OCI-LY3 (cell line): ENCODE measurements around the gene SLC2A14.
"Not testable (repeated sequence)": the region's sequence is repeated elsewhere in the genome, so short reads cannot be mapped to it uniquely, and the experiment has no call there.

Experiments used
- H2AFZ ChIP-seq: fragments of 200-600, 300-600 bp; shearing (Covaris generic); 2 replicates; pipeline ENCODE4 v1.6.0; 2014; ENCODE audit warnings: antibody characterized with exemption, low read depth, low read length
- H3K27ac ChIP-seq: fragments of 200-600, 300-600 bp; sonication (generic); 2 replicates; pipeline ENCODE4 v1.5.1; 2014; ENCODE audit warnings: mild to moderate bottlenecking, low read length, moderate library complexity, mixed read lengths
- H3K27me3 ChIP-seq: fragments of 200-600, 300-600 bp; sonication (generic); 2 replicates; pipeline ENCODE4 v1.6.1; 2014; ENCODE audit warnings: low read depth, low read length, mixed read lengths
- H3K36me3 ChIP-seq: fragments of 200-600, 300-600 bp; sonication (generic); replicated peaks from 2 replicates; pipeline ENCODE3; 2014; ENCODE audit warnings: low read depth, low read length, mixed read lengths
- H3K4me1 ChIP-seq: fragments of 300-600, 200-600 bp; sonication (generic); 2 replicates; pipeline ENCODE4 v1.6.1; 2014; ENCODE audit warnings: low read length, mixed read lengths
- H3K4me2 ChIP-seq: fragments of 200-600, 300-600 bp; sonication (generic); 2 replicates; pipeline ENCODE4 v1.6.1; 2014; ENCODE audit warnings: low read length, mixed read lengths
- H3K4me3 ChIP-seq: fragments of 300-600, 200-600 bp; sonication (generic); 2 replicates; pipeline ENCODE4 v1.5.1; 2014; ENCODE audit warnings: antibody characterized with exemption, mild to moderate bottlenecking, low read length, moderate library complexity
- H3K79me2 ChIP-seq: fragments of 300-600, 200-600 bp; shearing (Covaris generic); 2 replicates; pipeline ENCODE4 v1.6.1; 2014; ENCODE audit warnings: mild to moderate bottlenecking, low read length, mixed read lengths
- H3K9ac ChIP-seq: fragments of 300-600, 200-600 bp; shearing (Covaris generic); 2 replicates; pipeline ENCODE4 v1.6.0; 2014; ENCODE audit warnings: mild to moderate bottlenecking, low read length, moderate library complexity
- H3K9me3 ChIP-seq: fragments of 200-600, 300-600 bp; shearing (Covaris generic); 2 replicates; pipeline ENCODE4 v1.6.1; 2014; ENCODE audit warnings: low read length, mixed read lengths; ENCODE audit not compliant: insufficient read depth
- H4K20me1 ChIP-seq: fragments of 200-600, 300-600 bp; sonication (generic); 2 replicates; pipeline ENCODE4 v1.6.1; 2016; ENCODE audit warnings: low read length, mixed read lengths; ENCODE audit not compliant: insufficient read depth
- EZH2phosphoT487 ChIP-seq: fragments of 200-600 bp; shearing (Covaris generic); IDR thresholded peaks from 2 replicates; pipeline ENCODE4 v1.6.1; 2018; ENCODE audit warnings: antibody characterized with exemption, mixed run types, low read depth
- TF ChIP-seq, protein P1 (sequence below): fragments of 200-600, 300-600 bp; sonication (generic); IDR thresholded peaks from 2 replicates; pipeline ENCODE4 v1.5.1; 2014; ENCODE audit warnings: antibody characterized with exemption, low read length, low read depth

SLC2A14 gene

DNA sequence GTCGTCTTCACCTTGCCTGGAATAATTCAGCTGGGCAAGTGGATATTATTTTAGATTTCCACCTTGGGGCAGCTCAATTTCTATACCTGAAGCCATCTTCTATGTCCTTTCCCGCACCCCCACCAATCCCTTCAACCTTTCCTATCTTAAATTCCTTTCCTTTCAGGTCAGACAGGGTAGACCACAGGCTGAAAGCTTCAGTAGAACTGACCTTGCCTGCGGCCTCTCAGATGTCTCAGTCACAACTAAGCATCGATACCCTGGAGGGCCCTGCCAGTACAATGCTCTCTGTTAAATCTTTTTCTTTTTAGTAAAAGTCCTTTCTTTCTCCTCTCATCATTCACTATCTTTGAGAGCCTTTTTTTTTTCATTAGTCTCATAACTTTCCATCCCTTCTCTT, 38.9 kb downstream of the SLC2A14 start:
- H4K20me1 ChIP-seq, result no peaks in the 10 kb centered on the region
- no peak overlapping the region for H3K27ac ChIP-seq
- no peaks in the 10 kb centered on the region for H3K36me3 ChIP-seq
- H3K9me3 ChIP-seq, result no peaks in the 10 kb centered on the region
- H3K27me3 ChIP-seq, result no peaks in the 10 kb centered on the region
- H3K4me1 ChIP-seq, result no peaks in the 10 kb centered on the region
- no peaks in the 10 kb centered on the region for H3K79me2 ChIP-seq
- H3K4me3 ChIP-seq, result no peak overlapping the region
- no peak overlapping the region for H3K9ac ChIP-seq
- H2AFZ ChIP-seq, result no peak overlapping the region
- no peak for TF ChIP-seq EZH2phosphoT487
- H3K4me2 ChIP-seq, result no peak overlapping the region

DNA sequence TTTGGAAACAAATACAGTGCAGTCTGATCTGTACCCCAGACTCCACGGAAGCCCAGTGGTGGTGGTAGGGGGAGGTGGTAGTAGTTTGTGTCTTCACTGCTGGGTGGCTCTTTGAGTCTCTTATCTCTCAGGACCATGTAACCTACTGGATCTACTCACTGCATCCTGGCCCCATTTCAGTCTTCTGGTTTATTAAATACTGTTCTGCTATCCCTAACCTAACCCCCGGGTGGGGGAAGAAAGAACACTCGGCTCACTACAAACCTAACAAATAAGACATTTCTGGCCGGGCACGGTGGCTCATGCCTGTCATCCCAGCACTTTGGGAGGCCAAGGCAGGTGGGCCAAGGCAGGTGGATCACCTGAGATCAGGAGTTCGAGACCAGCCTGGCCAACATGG, 39.5 kb downstream of the SLC2A14 start:
- H3K36me3 ChIP-seq, H3K27ac ChIP-seq, H2AFZ ChIP-seq, H3K79me2 ChIP-seq, H3K4me1 ChIP-seq, H3K27me3 ChIP-seq, H3K9ac ChIP-seq, H3K4me3 ChIP-seq, H3K9me3 ChIP-seq, H4K20me1 ChIP-seq, H3K4me2 ChIP-seq: not testable (repeated sequence)

DNA sequence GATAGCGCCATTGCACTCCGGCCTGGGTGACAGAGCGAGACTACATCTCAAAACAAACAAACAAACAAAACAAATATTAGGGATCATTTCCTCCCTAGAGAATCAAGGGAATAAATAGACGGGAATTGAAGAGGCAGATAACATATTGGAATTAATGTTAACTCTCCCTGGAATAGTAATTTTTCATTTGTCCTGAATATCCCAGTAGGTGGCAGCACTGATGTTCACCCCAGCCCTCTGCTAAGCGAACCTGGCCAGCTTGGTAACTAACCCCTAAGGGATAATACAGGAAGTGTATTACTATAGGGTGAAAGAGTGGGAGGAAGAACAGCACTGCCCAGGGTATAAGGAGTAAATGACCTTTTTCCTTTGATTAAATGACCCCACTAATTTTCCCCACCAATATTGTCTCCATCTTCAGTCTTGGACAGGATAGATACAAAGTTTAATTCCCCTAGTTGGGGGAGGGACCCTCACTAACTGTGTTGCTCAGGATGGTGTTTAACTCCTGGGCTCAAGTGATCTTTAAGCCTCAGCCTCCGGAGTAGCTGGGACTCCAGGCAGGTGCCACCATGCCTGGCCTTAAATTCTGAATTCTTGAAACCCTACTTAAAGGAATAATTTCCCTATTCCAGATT, 40.5 kb downstream of the SLC2A14 start:
- H3K27ac ChIP-seq, result no peak overlapping the region
- no peak overlapping the region for H3K4me3 ChIP-seq
- H3K9me3 ChIP-seq, result no peaks in the 10 kb centered on the region
- H3K4me2 ChIP-seq, result peak overlapping the region; percentile 25; the same call in 1 of the 2 replicates
- no peaks in the 10 kb centered on the region for H3K79me2 ChIP-seq
- no peak overlapping the region for H3K9ac ChIP-seq
- H3K27me3 ChIP-seq, result no peaks in the 10 kb centered on the region
- TF ChIP-seq EZH2phosphoT487, result no peak
- TF ChIP-seq, protein P1, sequence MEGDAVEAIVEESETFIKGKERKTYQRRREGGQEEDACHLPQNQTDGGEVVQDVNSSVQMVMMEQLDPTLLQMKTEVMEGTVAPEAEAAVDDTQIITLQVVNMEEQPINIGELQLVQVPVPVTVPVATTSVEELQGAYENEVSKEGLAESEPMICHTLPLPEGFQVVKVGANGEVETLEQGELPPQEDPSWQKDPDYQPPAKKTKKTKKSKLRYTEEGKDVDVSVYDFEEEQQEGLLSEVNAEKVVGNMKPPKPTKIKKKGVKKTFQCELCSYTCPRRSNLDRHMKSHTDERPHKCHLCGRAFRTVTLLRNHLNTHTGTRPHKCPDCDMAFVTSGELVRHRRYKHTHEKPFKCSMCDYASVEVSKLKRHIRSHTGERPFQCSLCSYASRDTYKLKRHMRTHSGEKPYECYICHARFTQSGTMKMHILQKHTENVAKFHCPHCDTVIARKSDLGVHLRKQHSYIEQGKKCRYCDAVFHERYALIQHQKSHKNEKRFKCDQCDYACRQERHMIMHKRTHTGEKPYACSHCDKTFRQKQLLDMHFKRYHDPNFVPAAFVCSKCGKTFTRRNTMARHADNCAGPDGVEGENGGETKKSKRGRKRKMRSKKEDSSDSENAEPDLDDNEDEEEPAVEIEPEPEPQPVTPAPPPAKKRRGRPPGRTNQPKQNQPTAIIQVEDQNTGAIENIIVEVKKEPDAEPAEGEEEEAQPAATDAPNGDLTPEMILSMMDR, result peak; percentile 63
- H3K36me3 ChIP-seq, result no peaks in the 10 kb centered on the region
- no peaks in the 10 kb centered on the region for H3K4me1 ChIP-seq
- peak overlapping the region; percentile 75; the same call in 1 of the 2 replicates for H2AFZ ChIP-seq
- no peaks in the 10 kb centered on the region for H4K20me1 ChIP-seq

DNA sequence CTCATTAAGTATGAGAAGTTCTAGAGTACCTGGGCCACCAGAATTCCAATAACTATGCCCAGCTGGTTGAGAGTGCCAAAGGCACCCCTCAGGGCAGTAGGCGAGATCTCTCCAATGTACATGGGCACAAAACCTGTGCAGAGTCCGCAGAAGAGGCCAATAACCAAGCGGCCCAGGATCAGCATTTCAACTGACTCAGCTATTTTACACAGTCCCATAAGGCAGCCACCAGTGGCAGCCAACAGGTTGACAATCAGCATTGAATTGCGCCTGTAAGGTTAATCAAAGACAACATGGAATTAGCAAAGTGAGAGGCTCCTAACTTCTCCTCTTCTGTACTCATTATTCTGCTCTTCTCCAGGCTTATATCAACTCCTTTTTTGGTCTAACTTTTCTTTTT, 43.0 kb downstream of the SLC2A14 start:
- not testable (repeated sequence) for H3K36me3 ChIP-seq, H4K20me1 ChIP-seq, H3K4me3 ChIP-seq, H3K27me3 ChIP-seq, H3K4me1 ChIP-seq, H3K9me3 ChIP-seq, H3K79me2 ChIP-seq, H2AFZ ChIP-seq, H3K9ac ChIP-seq, H3K4me2 ChIP-seq, H3K27ac ChIP-seq

DNA sequence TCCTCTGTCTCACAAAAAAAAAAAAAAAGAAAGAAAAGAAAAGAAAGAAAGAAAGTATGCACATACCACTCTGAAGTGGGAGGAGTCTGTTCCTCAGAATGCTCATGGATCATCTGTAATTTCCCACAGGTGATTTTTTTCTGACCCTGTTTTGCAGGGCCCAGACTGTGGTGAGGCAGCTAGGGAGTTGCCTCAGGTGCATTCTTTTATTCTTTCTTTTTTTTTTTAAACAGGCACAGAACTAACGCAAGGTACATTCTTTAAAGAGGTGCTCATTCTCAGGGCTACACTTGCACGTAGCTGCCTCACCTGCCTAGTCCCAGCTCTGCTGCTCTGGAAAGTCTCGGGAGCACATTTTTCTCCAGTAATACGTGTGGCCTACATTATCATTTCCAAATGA, 47.0 kb downstream of the SLC2A14 start:
- H3K4me1 ChIP-seq, H4K20me1 ChIP-seq, H3K9me3 ChIP-seq, H3K36me3 ChIP-seq, H3K27ac ChIP-seq, H3K27me3 ChIP-seq, H3K4me2 ChIP-seq, H3K9ac ChIP-seq, H2AFZ ChIP-seq, H3K4me3 ChIP-seq, H3K79me2 ChIP-seq: not testable (repeated sequence)

DNA sequence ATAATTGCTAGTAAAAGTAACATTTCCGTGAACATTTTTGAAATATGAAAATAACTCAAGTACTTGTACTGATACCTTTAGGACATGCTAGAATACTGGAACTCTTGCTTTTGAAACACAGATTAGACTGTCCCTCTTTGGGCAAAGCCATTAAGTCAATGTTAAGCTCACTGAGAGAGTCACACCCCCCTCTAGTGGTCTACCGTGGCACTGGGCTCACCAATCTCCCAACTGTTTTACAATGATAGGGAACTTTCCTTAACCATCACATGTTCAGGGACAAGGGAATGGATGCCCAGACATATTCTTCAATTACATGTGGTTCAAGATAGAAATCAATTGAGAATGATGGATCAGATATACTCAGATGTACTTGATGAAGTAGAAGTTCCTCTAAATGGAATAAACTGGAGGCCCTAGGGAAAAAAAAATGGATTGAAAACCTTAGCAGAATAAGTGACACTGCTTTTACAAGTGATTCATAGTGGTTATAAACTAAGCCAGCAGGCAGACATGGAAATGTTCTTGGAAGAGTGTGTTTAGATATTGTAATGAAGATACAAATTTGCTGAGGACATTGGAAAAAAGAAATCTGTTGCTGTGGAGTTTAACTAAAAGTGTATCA, 65.7 kb downstream of the SLC2A14 start:
- no peak for TF ChIP-seq EZH2phosphoT487
- TF ChIP-seq, protein P1, result peak; percentile 97
- no peaks in the 10 kb centered on the region for H3K9me3 ChIP-seq
- no peaks in the 10 kb centered on the region for H3K27me3 ChIP-seq
- H3K4me1 ChIP-seq, result no peaks in the 10 kb centered on the region
- H4K20me1 ChIP-seq, result no peaks in the 10 kb centered on the region
- no peak overlapping the region for H3K9ac ChIP-seq
- no peak overlapping the region for H3K4me3 ChIP-seq
- H3K36me3 ChIP-seq, result no peaks in the 10 kb centered on the region
- H3K79me2 ChIP-seq, result no peaks in the 10 kb centered on the region
- no peak overlapping the region for H3K27ac ChIP-seq
- H2AFZ ChIP-seq, result no peak overlapping the region
- no peak overlapping the region for H3K4me2 ChIP-seq

DNA sequence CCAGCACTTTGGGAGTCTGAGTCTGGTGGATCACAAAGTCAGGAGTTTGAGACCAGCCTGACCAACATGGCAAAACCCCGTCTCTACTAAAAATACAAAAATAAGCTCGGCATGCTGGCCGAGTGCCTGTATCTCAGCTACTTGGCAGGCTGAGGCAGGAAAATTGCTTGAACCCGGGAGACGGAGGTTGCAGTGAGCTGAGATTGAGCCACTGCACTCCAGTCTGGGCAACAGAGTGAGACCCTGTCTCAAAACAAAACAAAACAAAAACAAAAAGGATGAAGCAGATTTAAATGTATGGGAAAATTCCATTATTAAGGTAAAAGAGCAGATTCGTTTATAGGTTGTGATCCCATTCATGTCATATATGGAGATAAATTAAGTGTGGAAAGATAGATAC, 66.4 kb downstream of the SLC2A14 start:
- H3K27ac ChIP-seq, H3K4me2 ChIP-seq, H2AFZ ChIP-seq, H3K27me3 ChIP-seq, H3K4me3 ChIP-seq, H3K9me3 ChIP-seq, H3K79me2 ChIP-seq, H3K9ac ChIP-seq, H3K36me3 ChIP-seq, H3K4me1 ChIP-seq, H4K20me1 ChIP-seq: not testable (repeated sequence)
